ENCODE data around the gene CDO1. TPM values are rescaled to one million over a fixed set of nuclear protein-coding genes. Genes with fewer than 3 reads are reported as not detected.

Gene CDO1
- total RNA-seq, 1 donor from 2014 or later: 6.6 TPM

DNA sequence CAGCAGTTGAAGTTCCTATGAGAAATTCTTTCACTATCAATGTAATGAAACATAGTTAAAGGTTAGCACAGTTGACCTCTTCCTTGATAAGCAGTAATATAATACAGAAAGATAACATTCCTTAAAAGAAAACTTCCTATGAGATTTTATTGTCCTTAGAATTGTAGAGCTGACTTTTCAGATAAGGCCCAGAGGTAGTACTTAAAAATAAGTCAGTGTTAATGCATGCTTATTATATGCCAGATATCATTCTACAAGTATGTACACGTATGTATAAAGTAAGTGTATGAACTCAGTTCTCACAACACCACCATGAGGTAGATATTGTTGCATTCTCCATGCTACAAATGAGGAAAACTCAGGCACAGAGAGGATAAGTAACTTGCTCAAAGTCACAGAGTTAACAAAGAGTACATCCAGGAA lies 40.6 kb upstream of the CDO1 start:
- Mint-ChIP-seq H3K4me1 (ENCODE audit: unreplicated experiment) (peaks cover 47% of the 10 kb centered on the region), H3K9me3 (ENCODE audit: unreplicated experiment) (peaks cover 12% of the 10 kb centered on the region), H3K27me3 (ENCODE audit: unreplicated experiment) (no peaks in the 10 kb centered on the region), H3K4me3 (ENCODE audit: unreplicated experiment) (peak overlapping the region; percentile 51), H3K36me3 (ENCODE audit: unreplicated experiment) (peaks cover 11% of the 10 kb centered on the region), H3K27ac (ENCODE audit: unreplicated experiment) (peak overlapping the region; percentile 97)
- no peak for DNase-seq (ENCODE audit: extremely low spot score, unreplicated experiment)
- TF ChIP-seq, protein P1, sequence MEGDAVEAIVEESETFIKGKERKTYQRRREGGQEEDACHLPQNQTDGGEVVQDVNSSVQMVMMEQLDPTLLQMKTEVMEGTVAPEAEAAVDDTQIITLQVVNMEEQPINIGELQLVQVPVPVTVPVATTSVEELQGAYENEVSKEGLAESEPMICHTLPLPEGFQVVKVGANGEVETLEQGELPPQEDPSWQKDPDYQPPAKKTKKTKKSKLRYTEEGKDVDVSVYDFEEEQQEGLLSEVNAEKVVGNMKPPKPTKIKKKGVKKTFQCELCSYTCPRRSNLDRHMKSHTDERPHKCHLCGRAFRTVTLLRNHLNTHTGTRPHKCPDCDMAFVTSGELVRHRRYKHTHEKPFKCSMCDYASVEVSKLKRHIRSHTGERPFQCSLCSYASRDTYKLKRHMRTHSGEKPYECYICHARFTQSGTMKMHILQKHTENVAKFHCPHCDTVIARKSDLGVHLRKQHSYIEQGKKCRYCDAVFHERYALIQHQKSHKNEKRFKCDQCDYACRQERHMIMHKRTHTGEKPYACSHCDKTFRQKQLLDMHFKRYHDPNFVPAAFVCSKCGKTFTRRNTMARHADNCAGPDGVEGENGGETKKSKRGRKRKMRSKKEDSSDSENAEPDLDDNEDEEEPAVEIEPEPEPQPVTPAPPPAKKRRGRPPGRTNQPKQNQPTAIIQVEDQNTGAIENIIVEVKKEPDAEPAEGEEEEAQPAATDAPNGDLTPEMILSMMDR (IDR thresholded peaks at IDR 0.05): no peak

DNA sequence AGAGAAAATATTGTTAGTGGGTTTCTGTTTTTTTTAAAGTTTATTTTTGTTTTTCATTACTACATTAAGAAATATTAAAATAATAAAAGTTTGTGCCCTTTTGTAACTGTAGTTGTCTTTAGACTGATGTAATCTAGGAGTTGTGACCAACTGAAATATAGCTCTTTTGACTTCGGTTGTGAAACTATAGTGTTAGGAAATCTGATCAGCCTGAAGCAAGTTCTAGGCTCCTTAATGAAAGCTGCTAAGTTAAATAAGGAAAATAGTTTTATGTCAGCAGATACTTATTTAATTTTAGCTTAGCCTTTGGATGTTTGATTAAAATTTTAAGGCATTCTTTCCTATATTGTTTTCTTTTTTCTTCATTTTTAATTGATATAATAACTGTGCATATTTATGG lies 39.5 kb upstream of the CDO1 start:
- peak overlapping the region; percentile 71 for H3K27ac Mint-ChIP-seq (ENCODE audit: unreplicated experiment)
- no peak overlapping the region for H3K4me3 Mint-ChIP-seq (ENCODE audit: unreplicated experiment)
- DNase-seq (ENCODE audit: extremely low spot score, unreplicated experiment): no peak
- peaks cover 11% of the 10 kb centered on the region for H3K36me3 Mint-ChIP-seq (ENCODE audit: unreplicated experiment)
- no peaks in the 10 kb centered on the region for H3K27me3 Mint-ChIP-seq (ENCODE audit: unreplicated experiment)
- TF ChIP-seq, protein P1 (IDR thresholded peaks at IDR 0.05): no peak
- H3K9me3 Mint-ChIP-seq (ENCODE audit: unreplicated experiment): peaks cover 12% of the 10 kb centered on the region
- peaks cover 47% of the 10 kb centered on the region for H3K4me1 Mint-ChIP-seq (ENCODE audit: unreplicated experiment)

DNA sequence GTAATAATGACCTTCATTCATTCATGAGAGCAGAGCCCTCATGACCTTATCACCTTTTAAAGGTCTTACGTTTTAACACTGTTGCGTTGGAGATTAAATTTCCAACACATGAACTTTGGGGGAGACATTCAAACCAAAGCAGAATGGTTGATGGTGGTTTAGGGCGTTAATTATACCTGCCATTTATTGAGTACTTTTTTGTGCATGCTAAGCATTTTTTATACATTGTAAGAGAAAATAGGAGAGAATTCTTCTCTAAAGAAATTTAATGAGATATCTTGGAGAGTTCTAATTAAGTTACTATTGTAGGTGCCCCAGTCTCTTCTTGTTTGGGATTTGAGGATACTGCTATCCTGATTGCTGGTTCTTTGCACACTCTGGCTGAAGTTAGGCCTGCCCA lies 37.7 kb upstream of the CDO1 start:
- no peak for DNase-seq (ENCODE audit: extremely low spot score, unreplicated experiment)
- Mint-ChIP-seq H3K27me3 (ENCODE audit: unreplicated experiment) (no peaks in the 10 kb centered on the region), H3K27ac (ENCODE audit: unreplicated experiment) (no peak overlapping the region), H3K4me1 (ENCODE audit: unreplicated experiment) (peaks cover 45% of the 10 kb centered on the region), H3K4me3 (ENCODE audit: unreplicated experiment) (no peak overlapping the region), H3K36me3 (ENCODE audit: unreplicated experiment) (peaks cover 11% of the 10 kb centered on the region), H3K9me3 (ENCODE audit: unreplicated experiment) (peaks cover 12% of the 10 kb centered on the region)
- TF ChIP-seq, protein P1 (IDR thresholded peaks at IDR 0.05): no peak

DNA sequence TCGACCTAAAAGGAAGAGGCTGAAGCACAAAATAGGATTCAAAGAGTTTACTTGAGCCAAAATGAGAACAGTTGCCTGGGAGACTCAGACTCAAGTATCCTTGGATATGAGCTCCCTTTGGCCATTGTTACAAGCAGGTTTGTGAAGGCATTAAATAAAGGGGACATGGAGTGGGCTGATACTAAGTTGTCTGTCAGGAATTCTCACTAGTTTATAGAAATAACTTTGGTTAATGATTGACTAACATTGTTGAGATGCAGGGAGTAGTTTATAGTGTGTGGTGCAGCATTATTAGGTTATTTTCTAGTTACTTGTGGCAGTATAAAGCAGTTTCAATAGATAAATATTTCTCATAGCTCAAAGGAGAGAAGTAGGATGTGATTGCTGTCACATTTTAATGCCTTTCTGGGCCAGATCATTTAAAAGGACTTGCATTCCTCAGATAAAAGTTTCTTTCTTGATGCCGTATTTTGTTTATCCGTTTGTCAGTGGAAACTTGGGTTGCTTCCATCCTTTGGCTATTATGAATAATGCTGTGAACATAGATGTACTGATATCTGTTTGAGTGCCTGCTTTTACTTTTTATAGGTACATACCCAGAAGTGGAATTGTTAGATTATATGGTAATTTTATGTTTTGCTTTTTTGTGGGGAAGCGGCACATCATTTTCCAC lies 34.4 kb upstream of the CDO1 start:
- Mint-ChIP-seq H3K27ac (ENCODE audit: unreplicated experiment) (peak overlapping the region; percentile 1), H3K4me1 (ENCODE audit: unreplicated experiment) (peaks cover 19% of the 10 kb centered on the region), H3K4me3 (ENCODE audit: unreplicated experiment) (no peak overlapping the region), H3K9me3 (ENCODE audit: unreplicated experiment) (peaks cover 12% of the 10 kb centered on the region), H3K27me3 (ENCODE audit: unreplicated experiment) (no peaks in the 10 kb centered on the region), H3K36me3 (ENCODE audit: unreplicated experiment) (peaks cover 11% of the 10 kb centered on the region)
- no peak for DNase-seq (ENCODE audit: extremely low spot score, unreplicated experiment)
- TF ChIP-seq, protein P1 (IDR thresholded peaks at IDR 0.05): no peak

DNA sequence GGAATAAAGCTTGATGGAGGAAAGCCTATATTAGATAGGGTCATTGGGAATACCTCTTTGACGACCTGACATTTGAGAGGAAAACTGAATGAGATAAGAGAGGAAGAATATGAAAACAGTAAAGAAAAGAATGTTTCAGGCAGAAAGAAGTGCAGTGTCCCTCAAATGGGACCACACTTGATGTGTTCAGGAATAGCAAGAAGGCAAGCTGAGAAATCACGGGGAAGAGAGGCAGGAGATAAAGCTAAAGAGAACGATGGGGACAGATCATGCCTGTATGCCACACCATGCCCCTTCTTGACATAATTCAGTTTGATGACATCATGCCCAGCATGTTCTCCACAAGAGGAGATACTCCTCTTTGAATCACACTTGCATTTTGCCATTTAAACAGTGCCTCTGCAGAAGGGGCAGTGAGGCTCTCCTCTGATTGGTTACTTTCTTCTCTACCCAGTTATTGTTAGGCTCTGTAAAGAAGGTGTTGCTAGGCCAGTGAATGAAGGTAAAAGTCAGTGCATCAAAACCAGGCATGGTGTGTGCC lies 32.9 kb upstream of the CDO1 start:
- Mint-ChIP-seq H3K27ac (ENCODE audit: unreplicated experiment) (no peak overlapping the region), H3K9me3 (ENCODE audit: unreplicated experiment) (peaks cover 12% of the 10 kb centered on the region), H3K36me3 (ENCODE audit: unreplicated experiment) (peaks cover 11% of the 10 kb centered on the region), H3K4me3 (ENCODE audit: unreplicated experiment) (no peak overlapping the region), H3K27me3 (ENCODE audit: unreplicated experiment) (no peaks in the 10 kb centered on the region), H3K4me1 (ENCODE audit: unreplicated experiment) (peaks cover 23% of the 10 kb centered on the region)
- no peak for DNase-seq (ENCODE audit: extremely low spot score, unreplicated experiment)
- TF ChIP-seq, protein P1 (IDR thresholded peaks at IDR 0.05): no peak
